Medulla oblongata (tissue), 1 donor: Measurements from ENCODE around the gene CNTN4.
"Not testable (repeated sequence)": the region's sequence is repeated elsewhere in the genome, so short reads cannot be mapped to it uniquely, and the experiment has no call there.

Experiments used
- DNase-seq: peaks from one replicate; pipeline ENCODE4 v3.0.0-alpha.2; 2015; ENCODE audit errors: extremely low spot score

The CNTN4 gene

DNA sequence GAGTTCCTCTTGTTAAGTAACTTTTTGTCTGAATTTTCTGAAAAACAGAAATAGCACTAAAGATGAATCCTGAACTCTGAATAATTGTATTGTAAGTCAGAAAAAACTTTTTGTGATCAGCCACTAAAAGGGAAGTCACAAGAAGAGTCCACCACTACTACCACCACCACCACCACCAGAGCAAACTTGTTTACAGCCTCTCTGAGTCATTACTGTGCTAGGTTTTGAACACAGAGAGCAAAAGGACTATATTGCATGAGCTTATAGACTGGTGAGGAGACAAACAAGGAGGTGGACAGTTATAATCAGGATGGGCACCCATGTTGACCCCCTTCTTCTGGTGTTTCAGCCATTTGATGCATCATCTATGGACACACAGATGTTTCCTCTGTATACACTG is 869.8 kb downstream of the CNTN4 start:
- DNase-seq = no peak

DNA sequence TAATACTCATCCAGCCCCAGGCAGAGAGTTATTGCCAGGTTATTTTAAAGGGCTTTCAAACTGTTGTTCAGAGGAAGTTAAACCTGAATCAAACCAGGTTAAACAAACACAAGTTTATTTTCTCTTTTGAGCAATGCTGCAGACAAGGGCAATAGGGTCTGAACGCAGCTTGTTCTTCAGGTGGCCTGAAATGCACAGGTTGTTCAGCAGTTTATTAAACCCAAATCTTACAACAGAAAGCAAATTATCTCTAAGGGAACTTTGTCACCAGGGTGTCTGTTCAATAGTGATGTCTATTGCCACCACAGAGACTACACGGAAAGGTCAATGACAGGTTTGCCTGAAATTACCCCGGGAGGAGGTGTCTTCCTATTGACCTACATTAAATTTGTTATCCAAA is 877.5 kb downstream of the CNTN4 start:
- no peak for DNase-seq

DNA sequence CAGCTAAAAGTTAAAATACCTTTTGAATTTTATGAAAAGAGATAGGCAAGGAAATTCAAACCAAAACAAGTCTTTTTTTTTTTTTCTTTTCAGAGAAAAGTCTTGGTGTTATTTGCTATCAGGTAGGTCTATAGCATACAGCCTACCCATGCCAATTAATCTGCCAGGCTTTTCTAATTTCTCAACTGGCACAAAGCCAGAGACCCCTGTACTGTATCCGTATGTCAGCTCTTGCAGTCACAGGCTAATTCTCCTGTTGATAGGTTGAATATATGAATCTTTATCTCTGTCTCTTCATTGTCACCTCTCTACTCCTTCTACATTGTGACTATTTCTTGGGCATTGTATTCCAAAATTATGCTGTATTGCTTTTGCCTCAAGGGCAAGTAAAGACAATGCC is 878.1 kb downstream of the CNTN4 start:
- DNase-seq = no peak

DNA sequence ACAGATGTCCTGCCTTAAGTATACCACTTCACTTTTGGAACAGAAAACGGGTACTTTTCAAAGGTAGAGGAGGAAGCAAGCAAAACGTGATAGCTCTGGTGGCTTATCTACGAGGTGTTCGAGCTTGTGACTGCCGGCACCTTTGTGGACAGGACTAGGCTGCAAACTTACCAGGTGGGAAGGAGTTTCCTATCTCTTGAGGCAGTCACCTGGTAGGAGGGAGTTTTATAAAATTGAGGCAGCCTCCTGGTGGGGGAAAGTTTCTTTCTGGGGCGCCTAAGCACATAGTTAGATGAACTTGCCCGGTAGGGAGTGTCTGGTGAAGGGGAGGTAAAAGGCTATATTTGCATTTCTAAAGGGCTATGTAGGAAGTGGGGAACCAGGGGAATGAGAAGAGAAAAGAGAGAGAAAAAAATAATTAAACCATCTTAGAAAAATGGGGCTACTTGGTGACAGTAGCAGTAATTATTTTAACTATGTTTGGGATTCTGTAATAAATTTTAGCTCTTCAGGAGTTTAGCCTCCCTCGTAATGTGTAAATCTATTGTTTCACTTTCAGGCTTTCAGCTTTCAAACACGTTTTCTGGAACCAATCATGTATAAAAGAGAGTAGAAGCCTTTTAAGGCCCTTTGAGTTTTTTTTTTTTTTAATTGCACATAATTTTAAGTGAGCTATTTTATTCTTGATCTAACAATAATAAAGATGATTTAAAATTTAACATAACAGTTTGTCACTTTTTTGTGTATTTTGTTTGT is 880.5 kb downstream of the CNTN4 start:
- DNase-seq = no peak

- DNase-seq = no peak
These were observed 885.6 kb downstream of the CNTN4 start for GRCh38 chr3:2984005-2984830.

DNA sequence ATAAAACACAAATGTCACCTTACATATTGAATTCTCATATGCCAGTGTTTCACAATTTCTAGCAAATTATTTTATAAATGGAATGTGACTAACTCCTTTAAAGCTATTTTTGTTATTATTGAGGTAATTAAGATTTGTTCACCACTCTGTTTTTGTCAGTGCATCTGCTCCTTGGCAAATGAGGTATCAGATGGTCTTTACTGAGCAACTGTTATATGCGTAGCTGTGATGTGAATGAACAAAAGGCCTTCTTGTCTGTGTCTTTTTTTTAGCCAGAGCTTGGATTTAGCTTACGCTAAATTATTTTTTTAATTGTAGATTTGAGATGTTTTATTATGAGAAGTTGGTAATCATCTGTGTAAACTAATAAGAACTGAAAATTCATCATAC is 886.2 kb downstream of the CNTN4 start:
- DNase-seq = no peak

DNA sequence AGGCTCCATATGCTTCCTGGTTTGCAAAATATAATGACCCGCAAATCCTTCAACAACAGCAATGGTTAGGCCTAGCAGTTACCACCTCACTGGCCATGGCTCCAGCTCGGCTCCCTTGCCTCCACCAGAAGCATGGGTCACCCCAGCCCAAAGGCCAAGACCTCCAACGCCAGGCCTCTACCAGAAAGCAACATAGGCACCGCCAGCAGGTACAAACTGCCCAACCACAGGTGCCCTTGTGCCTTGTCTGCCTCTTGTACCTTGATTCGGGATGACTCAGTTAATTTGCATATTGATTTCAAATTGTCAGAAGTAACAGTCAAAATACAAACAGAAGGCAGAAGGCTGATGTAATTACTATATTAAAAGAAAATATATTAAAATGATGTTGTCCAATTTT is 886.8 kb downstream of the CNTN4 start:
- DNase-seq = no peak

DNA sequence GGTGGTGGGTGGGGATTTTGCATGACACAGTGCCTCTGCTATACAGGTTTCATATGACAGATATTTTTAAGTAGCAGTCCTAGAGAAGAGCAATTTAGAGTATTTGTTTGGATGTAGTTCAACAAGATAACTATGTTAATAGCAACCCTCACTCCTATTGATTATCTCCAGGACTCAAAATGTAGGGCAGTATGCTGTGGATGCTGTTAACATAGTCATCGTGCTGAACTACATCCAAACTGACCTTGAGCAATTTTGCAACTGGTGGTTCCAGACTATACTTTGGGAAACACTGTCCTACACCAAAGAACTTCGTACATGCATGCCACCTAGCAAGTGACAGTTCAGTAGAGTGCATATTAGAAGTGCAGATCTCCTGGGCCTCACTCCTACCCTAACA is 893.9 kb downstream of the CNTN4 start:
- no peak for DNase-seq

- DNase-seq = not testable (repeated sequence)
These were observed 894.5 kb downstream of the CNTN4 start for GRCh38 chr3:2993130-2993529.

DNA sequence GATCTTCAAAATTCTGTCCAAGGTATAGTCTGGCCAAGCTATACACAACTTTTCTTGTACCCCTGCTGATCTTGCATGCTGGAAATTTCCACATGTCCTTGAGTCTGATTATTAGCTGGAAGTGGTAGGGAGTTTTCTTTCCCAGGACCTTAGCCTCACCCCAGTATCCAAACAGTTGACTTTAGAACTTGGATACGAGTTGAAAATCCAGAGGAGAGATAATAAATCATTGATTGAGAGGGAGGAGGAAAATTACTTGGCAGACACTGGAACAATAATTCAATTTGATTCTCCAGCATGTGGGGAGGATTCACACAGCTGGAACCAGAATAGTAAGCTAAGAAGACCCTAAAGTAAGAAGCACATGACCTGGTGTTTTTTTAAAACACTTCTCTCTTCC is 895.1 kb downstream of the CNTN4 start:
- no peak for DNase-seq

- DNase-seq = no peak
These were observed 896.5 kb downstream of the CNTN4 start for GRCh38 chr3:2995195-2995594.

DNA sequence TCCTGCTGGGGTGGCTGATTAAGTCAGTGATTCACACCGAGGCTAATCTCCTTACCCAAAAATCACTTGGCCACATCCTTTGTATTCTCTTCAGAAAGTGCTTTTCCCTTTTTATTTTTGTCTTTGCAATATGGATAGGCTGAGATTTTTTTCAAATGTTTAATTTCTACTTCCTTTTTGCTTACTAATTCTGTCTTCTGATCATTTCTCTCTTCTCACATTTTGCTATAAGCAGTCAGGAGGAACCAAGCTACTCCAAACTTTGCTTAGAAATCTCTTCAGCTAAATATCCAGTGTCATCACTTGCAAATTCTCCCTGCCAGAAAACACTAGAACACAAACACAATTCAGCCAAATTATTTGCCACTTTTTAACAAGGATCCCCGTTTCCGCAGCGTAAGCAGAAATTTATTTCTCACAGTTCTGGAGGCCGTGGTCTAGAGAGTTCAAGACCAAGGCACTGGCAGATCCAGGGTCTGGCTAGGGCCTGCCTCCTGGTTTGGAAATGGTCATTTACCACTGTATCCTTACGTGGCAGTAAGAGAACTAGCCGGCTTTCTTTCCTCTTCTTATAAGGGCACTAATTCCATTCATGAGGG is 906.6 kb downstream of the CNTN4 start:
- DNase-seq = no peak

DNA sequence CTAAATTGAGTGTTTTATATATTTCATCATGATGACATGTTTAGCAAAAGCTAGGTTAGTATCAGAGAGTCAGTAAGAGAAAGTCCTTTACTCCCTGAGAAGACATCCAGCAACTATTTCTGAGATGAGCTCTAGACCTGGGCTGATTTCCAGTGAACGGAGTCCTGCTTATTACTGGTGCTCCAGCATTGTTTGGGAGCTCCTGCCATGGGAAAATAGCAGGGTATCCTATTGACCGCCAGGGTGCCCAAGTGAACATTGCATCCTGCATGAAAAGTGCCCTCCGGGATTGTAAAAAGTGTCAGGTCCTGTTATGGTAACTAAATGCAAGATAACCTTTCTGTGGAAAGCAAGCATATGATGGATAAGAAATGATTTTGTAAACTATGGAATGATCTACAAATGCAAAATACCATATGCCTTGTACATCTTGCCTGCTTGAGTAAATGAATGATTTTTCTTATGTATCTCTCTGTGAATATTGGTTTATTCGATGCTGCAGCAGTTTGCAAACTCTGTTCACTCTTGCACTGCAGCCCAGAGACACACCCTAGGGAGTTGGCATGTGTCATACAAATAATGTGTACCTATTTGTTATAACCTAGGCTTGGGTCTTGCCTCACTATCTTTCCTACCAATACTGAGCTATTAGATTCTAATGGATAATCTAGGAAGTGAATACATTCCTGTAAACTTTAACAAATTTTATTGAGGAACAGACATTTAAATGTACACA is 914.8 kb downstream of the CNTN4 start:
- no peak for DNase-seq

DNA sequence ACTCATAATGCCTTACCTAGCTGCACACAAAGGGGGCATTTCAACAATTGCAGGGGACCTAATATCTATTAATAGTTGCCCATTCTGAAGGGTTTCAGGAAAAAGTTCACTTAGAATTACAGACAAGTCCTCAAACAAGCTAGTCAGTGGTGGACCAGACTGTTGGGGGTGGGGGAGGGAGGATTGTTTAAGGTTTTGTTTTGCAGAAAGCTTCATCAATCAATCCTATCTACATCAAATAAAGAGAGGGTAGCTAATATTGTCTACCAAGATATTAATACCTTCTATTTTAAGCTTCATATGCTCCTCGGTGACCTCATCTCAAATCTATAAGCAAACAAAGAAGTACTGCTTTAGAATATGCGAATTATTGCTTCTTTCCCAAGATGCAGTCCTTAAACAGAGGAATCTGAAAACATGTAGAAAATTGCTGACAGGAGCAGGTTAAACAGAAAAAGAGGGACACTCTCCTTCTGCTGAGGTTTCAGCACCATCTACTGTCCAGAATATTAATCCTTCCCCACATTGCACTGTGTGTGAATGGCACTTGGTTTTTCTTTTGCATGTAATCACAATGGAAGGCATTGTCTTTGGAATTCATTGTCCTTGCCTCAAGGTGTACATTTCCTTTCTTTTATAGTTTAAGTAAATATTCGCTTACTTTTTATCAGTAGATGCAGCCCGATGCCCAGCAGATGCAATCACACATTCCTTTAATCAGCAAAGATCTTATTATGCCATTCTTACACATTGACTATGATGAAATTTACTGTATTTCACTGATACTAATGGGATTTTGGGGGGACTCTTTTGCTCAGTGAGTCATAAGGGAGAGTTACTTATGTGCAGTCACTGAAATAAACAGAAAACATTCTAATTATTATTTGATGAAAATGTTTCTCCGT is 916.8 kb downstream of the CNTN4 start:
- peak; percentile 84 for DNase-seq

- DNase-seq = no peak
These were observed 917.6 kb downstream of the CNTN4 start for GRCh38 chr3:3016226-3016625.

DNA sequence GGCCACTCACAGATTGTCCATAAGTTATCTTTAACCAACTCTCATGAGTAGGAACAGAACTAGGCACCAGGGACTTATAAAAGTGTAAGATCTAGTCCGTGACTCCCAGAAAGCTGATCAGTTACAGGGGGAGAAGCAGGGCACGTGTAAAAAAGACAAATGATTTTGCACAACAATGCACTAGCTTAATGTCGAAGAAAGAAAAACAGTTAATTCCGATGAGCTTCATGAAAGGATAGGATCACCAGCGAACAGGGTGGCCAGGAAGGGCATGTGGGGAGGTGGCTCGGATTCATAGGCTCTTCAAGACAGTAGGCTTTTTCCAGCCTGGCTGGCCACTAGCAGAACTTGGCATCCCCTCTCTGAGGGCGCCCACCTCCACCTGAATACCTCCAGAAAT is 921.5 kb downstream of the CNTN4 start:
- no peak for DNase-seq

- no peak for DNase-seq
These were observed 924.6 kb downstream of the CNTN4 start for GRCh38 chr3:3023111-3023745.

GRCh38 chr3:3027976-3028567 is 929.4 kb downstream of the CNTN4 start:
- no peak for DNase-seq

DNA sequence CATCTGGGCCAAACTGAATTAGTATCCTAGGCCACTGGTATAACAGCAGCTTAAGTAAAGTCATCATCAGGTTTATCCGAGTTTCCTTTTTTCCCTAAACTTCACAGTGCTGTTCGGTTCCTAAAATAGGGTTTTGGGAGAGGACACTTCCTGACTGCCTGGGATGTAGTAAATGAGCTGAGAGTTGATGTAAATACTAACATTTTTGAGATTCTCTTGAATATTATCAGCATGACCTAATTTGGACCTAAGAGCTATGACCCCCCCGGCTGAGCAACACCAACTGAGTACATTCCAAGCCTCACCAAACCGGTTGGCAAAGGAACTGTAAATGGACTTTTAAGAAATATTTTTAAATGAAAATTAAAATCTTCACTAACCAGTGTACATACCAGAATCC is 932.7 kb downstream of the CNTN4 start:
- DNase-seq = no peak

DNA sequence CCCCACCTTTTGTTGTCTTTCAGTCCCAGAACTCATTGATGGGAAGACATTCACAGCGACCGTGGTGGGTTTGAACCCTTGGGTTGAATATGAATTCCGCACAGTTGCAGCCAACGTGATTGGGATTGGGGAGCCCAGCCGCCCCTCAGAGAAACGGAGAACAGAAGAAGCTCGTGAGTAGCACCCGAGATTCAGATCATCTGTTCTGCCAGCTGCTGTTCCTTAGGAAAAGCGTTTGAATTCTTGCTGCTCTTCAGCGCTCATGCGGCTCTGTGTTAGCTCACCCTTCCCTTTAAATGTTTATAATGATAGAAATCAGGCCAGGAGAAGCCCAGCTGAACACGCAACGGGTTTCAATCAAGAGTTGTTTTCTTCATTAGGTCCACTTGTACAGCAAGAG is 938.5 kb downstream of the CNTN4 start:
- no peak for DNase-seq
